ENCODE results near the gene P2RY6.

The P2RY6 gene

DNA sequence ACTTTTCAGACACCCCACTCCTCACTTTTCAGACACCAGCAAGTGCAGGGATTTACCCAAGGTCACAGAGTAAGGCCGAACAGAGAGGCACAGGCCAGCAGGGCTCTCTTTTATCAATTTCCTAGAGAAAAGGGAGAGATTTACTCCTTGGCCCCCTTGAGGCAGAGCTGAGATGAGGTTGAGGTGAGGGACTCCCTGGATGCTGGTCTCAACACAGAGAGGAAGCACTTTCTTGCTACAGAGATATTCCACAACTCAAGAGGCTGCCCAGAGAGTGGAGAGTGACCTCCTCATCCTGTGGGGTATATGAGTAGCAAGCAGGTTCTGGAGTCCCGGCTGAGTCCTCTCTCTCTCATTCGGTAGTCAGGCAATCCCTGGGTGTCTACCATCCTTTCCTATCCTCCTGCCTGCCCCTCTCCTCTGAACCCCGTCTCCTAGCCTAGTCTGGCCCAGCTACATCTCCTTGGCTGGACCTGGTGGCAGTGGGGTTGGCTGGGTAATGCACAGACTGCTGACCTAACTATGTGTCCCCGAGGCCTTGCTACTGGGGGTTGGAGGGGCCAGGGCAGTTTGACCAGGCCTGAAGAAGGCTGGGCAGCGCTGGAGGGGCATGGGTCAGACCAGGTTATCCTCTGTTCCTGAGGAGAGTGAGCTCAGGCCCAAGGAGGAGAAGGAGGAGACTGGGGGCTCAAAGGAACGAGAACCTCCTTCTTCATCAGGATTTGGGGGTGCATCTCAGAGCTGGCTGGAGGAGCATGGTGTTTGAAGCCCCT, 34.1 kb downstream of the P2RY6 start:
- in situ Hi-C loops (cut with HindIII; ENCODE audit: low sequenced_read_pairs) = no loop called here
- no peak overlapping the region for H3K4me3 ChIP-seq (ENCODE audit: low read depth, low read length)
- DNase-seq (ENCODE audit: low read depth) = no peak
- TF ChIP-seq, protein P1, sequence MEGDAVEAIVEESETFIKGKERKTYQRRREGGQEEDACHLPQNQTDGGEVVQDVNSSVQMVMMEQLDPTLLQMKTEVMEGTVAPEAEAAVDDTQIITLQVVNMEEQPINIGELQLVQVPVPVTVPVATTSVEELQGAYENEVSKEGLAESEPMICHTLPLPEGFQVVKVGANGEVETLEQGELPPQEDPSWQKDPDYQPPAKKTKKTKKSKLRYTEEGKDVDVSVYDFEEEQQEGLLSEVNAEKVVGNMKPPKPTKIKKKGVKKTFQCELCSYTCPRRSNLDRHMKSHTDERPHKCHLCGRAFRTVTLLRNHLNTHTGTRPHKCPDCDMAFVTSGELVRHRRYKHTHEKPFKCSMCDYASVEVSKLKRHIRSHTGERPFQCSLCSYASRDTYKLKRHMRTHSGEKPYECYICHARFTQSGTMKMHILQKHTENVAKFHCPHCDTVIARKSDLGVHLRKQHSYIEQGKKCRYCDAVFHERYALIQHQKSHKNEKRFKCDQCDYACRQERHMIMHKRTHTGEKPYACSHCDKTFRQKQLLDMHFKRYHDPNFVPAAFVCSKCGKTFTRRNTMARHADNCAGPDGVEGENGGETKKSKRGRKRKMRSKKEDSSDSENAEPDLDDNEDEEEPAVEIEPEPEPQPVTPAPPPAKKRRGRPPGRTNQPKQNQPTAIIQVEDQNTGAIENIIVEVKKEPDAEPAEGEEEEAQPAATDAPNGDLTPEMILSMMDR (IDR thresholded peaks at IDR 0.05; ENCODE audit: low read depth, low read length, missing control alignments) = no peak

DNA sequence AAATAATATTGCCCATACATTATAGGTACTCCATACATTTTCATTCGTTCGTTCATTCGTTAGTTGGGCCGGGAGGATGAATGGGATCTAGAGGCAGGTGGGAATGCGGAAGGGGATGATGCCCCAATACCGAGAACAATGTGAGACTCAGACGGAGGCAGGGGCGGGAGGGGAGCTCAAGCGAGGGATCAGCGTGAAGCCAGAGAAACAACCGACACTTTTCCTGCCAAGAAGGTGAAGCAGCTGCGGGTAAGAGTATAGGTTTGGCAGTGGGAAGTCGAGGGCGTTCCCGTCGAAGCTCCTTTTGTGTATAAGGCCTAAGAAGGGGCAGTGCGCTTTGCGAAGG, 34.8 kb downstream of the P2RY6 start:
- peak overlapping the region; percentile 32 for H3K4me3 ChIP-seq (ENCODE audit: low read depth, low read length)
- TF ChIP-seq, protein P1 (IDR thresholded peaks at IDR 0.05; ENCODE audit: low read depth, low read length, missing control alignments) = no peak
- DNase-seq (ENCODE audit: low read depth) = no peak
- in situ Hi-C loops (cut with HindIII; ENCODE audit: low sequenced_read_pairs) = no loop called here

DNA sequence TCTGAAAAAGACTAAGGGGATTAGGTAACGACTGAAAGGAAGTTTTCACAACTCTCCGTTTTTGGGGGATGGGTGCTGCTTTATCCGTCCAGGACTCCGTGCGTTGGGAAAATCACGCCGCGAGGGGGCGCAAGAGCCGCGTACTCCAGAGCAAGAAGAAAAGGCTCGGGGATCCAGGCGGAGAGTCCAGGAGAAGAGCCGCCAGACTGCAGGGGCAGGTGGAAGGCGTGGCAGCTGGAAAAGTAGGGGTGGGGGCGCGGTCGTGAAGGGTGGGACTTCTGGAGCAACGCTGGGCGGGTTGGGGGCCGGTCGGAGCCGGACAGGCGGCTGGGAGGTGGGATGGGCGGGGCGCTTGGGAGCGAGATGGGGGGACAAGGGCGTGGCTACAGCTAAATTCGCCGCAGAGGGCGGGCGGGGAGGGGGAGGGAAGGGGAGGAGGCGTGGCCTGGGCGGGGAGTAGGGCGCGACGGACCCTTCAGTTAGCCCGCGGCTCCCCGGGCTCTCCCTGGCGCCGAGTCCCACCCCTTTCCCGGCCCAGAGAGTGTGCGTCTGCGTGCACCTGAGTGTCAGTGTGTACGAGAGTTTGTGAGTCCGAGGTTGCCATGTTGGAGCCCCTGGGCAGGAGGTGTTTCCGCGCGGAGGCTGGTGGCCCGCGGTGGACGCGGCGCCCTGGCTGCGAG, 35.3 kb downstream of the P2RY6 start:
- peak overlapping the region; percentile 75 for H3K4me3 ChIP-seq (ENCODE audit: low read depth, low read length)
- DNase-seq (ENCODE audit: low read depth) = peak; percentile 97
- TF ChIP-seq, protein P1 (IDR thresholded peaks at IDR 0.05; ENCODE audit: low read depth, low read length, missing control alignments) = peak; percentile 77
- in situ Hi-C loops (cut with HindIII; ENCODE audit: low sequenced_read_pairs) = no loop called here

DNA sequence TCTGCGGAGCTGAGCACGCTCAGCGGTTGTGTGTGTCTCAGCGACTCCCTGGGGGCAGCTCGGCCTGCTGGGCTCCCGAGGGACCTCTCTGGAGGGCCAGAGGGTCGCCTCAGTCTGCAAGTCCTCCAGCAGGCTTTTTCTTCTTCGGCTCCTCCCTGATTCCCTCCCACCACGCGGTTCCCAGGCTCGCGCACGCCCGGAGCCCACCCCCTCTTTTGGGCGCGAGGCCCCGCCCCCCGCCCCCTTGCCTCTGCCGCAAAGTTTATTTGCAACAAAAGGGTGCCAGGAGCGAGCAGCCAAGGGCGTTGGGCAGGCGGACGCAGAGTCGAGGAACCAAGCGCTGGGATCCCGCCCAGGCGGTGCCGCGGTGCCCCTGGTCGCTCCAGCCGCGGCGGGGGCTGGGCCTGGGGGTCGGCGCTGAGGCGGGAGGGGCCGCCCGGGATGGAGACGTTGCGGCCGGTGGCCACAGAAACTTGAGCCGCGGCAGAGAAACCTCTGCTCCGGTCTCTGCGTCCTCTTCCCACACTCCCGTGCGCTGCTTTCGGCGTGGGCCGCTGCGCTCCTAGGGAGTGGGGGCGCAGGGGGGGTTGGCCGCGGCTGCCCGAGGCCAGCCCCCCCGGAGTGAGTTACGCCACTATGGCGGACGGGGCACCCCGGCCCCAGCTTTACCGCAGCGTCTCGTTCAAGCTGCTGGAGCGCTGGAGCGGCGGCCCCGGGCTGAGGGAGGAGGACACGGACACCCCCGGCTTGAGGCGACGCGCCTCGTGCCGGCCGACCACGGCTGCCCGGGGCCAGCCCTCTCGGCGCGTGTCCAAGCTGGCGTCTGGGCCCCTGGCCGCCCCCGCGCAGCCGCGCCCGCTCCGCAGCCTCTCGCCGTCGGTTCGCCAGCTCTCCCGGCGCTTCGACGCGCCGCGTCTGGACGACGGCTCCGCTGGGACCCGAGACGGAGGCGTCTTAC, 36.1 kb downstream of the P2RY6 start, which contains the start of gene ARHGEF17:
TSS of gene ARHGEF17 (plus strand) at position 274 of the 958 bp plus-strand sequence. CDS start at position 637, 363 bp downstream.
- DNase-seq (ENCODE audit: low read depth) = no peak
- in situ Hi-C loops (cut with HindIII; ENCODE audit: low sequenced_read_pairs) = no loop called here
- peak within 1 kb of the TSS; percentile 75 for H3K4me3 ChIP-seq (ENCODE audit: low read depth, low read length)

DNA sequence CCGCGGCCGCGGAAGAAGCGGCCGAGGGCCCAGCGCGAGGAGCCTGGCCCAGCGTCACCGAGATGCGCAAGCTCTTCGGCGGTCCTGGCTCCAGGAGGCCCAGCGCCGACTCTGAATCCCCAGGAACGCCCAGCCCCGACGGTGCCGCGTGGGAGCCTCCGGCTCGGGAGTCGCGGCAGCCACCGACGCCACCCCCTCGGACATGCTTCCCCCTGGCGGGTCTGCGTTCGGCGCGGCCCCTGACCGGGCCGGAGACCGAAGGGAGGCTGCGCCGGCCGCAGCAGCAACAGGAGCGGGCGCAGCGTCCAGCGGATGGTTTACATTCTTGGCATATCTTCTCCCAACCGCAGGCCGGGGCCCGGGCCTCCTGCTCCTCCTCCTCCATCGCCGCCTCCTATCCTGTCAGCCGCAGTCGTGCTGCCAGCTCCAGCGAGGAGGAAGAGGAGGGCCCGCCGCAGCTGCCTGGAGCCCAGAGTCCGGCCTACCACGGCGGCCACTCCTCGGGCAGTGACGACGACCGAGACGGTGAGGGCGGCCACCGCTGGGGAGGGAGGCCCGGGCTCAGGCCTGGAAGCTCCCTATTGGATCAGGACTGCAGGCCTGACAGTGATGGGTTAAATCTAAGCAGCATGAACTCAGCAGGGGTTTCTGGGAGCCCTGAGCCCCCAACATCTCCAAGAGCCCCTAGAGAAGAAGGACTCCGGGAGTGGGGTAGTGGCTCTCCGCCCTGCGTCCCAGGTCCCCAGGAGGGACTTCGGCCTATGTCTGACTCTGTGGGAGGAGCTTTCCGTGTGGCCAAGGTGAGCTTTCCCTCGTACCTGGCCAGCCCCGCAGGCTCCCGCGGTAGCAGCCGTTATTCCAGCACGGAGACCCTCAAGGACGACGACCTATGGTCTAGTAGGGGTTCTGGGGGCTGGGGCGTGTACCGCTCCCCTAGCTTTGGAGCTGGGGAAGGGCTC, 37.1 kb downstream of the P2RY6 start:
- H3K4me3 ChIP-seq (ENCODE audit: low read depth, low read length) = peak overlapping the region; percentile 75
- DNase-seq (ENCODE audit: low read depth) = peak; percentile 90
- in situ Hi-C loops (cut with HindIII; ENCODE audit: low sequenced_read_pairs) = no loop called here
- TF ChIP-seq, protein P1 (IDR thresholded peaks at IDR 0.05; ENCODE audit: low read depth, low read length, missing control alignments) = no peak

More for the DNA sequence above, 36.1 kb downstream of the P2RY6 start, which contains the start of gene ARHGEF17:
- TF ChIP-seq, protein P1 (IDR thresholded peaks at IDR 0.05; ENCODE audit: low read depth, low read length, missing control alignments) = no peak
